Endothelial cell (in vitro differentiated cells): ENCODE data around the gene SLC25A39. TPM values are rescaled to one million over a fixed set of nuclear protein-coding genes. Genes with fewer than 3 reads are reported as not detected.

Experiments
- DNase-seq: peaks from one replicate; pipeline ENCODE4 v3.0.0; 2021; ENCODE audit warnings: low spot score
- H3K27ac Mint-ChIP-seq: one replicate; pipeline ENCODE4 v1.8.0; 2021; ENCODE audit warnings: mixed read lengths, inconsistent platforms; ENCODE audit not compliant: unreplicated experiment
- H3K27me3 Mint-ChIP-seq: one replicate; pipeline ENCODE4 v1.8.0; 2021; ENCODE audit warnings: mild to moderate bottlenecking, moderate library complexity, mixed read lengths, inconsistent platforms; ENCODE audit not compliant: unreplicated experiment
- H3K36me3 Mint-ChIP-seq: one replicate; pipeline ENCODE4 v1.8.0; 2021; ENCODE audit warnings: mild to moderate bottlenecking, low read depth, mixed read lengths, inconsistent platforms; ENCODE audit not compliant: unreplicated experiment
- H3K4me1 Mint-ChIP-seq: one replicate; pipeline ENCODE4 v1.8.0; 2021; ENCODE audit warnings: mild to moderate bottlenecking, mixed read lengths, inconsistent platforms; ENCODE audit not compliant: unreplicated experiment
- H3K4me3 Mint-ChIP-seq: one replicate; pipeline ENCODE4 v1.8.0; 2021; ENCODE audit warnings: mild to moderate bottlenecking, mixed read lengths, inconsistent platforms; ENCODE audit not compliant: unreplicated experiment
- H3K9me3 Mint-ChIP-seq: one replicate; pipeline ENCODE4 v1.8.0; 2021; ENCODE audit warnings: mixed read lengths, inconsistent platforms; ENCODE audit not compliant: unreplicated experiment
- CTCF ChIP-seq: fragments of 200-600 bp; sonication (generic); IDR thresholded peaks from one replicate; pipeline ENCODE4 v1.5.0; 2021; ENCODE audit warnings: antibody characterized with exemption; ENCODE audit not compliant: unreplicated experiment
- total RNA-seq: library from RNA; stranded (reverse); fragmentation: NEBNext Ultra II Directional; extraction: Animal tissue kit (Norgen Biotek cat#: 25700); gene quantifications from one replicate; pipeline ENCODE4 v1.2.1, GENCODE V29; 2021; ENCODE audit not compliant: unreplicated experiment

Gene SLC25A39
- total RNA-seq, 1 donor from 2014 or later: 124 TPM

- peaks cover 9% of the 10 kb centered on the region for H3K36me3 Mint-ChIP-seq
- no peak for TF ChIP-seq CTCF
- no peaks in the 10 kb centered on the region for H3K9me3 Mint-ChIP-seq
Measured at GRCh38 chr17:44314524-44314868, 10.1 kb downstream of the SLC25A39 start.

GRCh38 chr17:44314031-44314430 lies 10.6 kb downstream of the SLC25A39 start:
- no peak overlapping the region for H3K27ac Mint-ChIP-seq
- peaks cover 9% of the 10 kb centered on the region for H3K4me1 Mint-ChIP-seq
- no peak for DNase-seq
- H3K36me3 Mint-ChIP-seq: peaks cover 7% of the 10 kb centered on the region
- H3K9me3 Mint-ChIP-seq: no peaks in the 10 kb centered on the region
- peaks cover 25% of the 10 kb centered on the region for H3K27me3 Mint-ChIP-seq
- TF ChIP-seq CTCF: no peak
- H3K4me3 Mint-ChIP-seq: no peak overlapping the region

More at GRCh38 chr17:44314524-44314868, 10.1 kb downstream of the SLC25A39 start:
- DNase-seq: no peak
- no peak overlapping the region for H3K4me3 Mint-ChIP-seq
- H3K27me3 Mint-ChIP-seq: peaks cover 25% of the 10 kb centered on the region
- H3K4me1 Mint-ChIP-seq: peaks cover 9% of the 10 kb centered on the region
- no peak overlapping the region for H3K27ac Mint-ChIP-seq

GRCh38 chr17:44312396-44313104 lies 12.1 kb downstream of the SLC25A39 start:
- H3K4me3 Mint-ChIP-seq: no peak overlapping the region
- H3K27me3 Mint-ChIP-seq: peaks cover 25% of the 10 kb centered on the region
- H3K4me1 Mint-ChIP-seq: peaks cover 9% of the 10 kb centered on the region
- DNase-seq: no peak
- peaks cover 7% of the 10 kb centered on the region for H3K36me3 Mint-ChIP-seq
- no peaks in the 10 kb centered on the region for H3K9me3 Mint-ChIP-seq
- no peak for TF ChIP-seq CTCF
- H3K27ac Mint-ChIP-seq: no peak overlapping the region

GRCh38 chr17:44311562-44312181 lies 13.0 kb downstream of the SLC25A39 start:
- H3K9me3 Mint-ChIP-seq: no peaks in the 10 kb centered on the region
- peaks cover 26% of the 10 kb centered on the region for H3K27me3 Mint-ChIP-seq
- peaks cover 3% of the 10 kb centered on the region for H3K36me3 Mint-ChIP-seq
- no peak overlapping the region for H3K4me3 Mint-ChIP-seq
- H3K4me1 Mint-ChIP-seq: peaks cover 13% of the 10 kb centered on the region
- no peak for TF ChIP-seq CTCF
- H3K27ac Mint-ChIP-seq: no peak overlapping the region
- DNase-seq: no peak
